ENCODE data around the gene LIMK2. TPM values are rescaled to one million over a fixed set of nuclear protein-coding genes. Genes with fewer than 3 reads are reported as not detected.

LIMK2 gene
- polyA plus RNA-seq, 5 donors = 43.0 to 58.9 (median 47.5) TPM

GRCh38 chr22:31271026-31271425, 58.9 kb downstream of the LIMK2 start:
- DNase-seq = no peak

GRCh38 chr22:31271485-31271884, 59.4 kb downstream of the LIMK2 start:
- DNase-seq = no peak

GRCh38 chr22:31272522-31273446, 60.7 kb downstream of the LIMK2 start:
- peak in 1 of 2 donors; percentile 43 for DNase-seq

GRCh38 chr22:31274017-31274416, 61.9 kb downstream of the LIMK2 start:
- DNase-seq = no peak

GRCh38 chr22:31275018-31275417, 62.9 kb downstream of the LIMK2 start:
- DNase-seq = no peak

- DNase-seq = no peak
Measured at GRCh38 chr22:31275576-31275975, 63.5 kb downstream of the LIMK2 start.

GRCh38 chr22:31276426-31277167, 64.5 kb downstream of the LIMK2 start:
- DNase-seq = no peak

- DNase-seq = no peak
Measured at GRCh38 chr22:31277741-31278140, 65.6 kb downstream of the LIMK2 start.

GRCh38 chr22:31278151-31278621, 66.1 kb downstream of the LIMK2 start:
- no peak for DNase-seq

- no peak for DNase-seq
Measured at GRCh38 chr22:31278626-31279326, 66.7 kb downstream of the LIMK2 start.

GRCh38 chr22:31279327-31279669, 67.2 kb downstream of the LIMK2 start:
- no peak for DNase-seq

- DNase-seq = no peak
Measured at GRCh38 chr22:31279821-31280505, 67.9 kb downstream of the LIMK2 start.

GRCh38 chr22:31281733-31282132, 69.6 kb downstream of the LIMK2 start:
- DNase-seq = no peak

- no peak for DNase-seq
Measured at GRCh38 chr22:31282748-31283468, 70.8 kb downstream of the LIMK2 start.

- DNase-seq = no peak
Measured at GRCh38 chr22:31284281-31285155, 72.4 kb downstream of the LIMK2 start.

- DNase-seq = no peak
Measured at GRCh38 chr22:31286360-31287255, 74.5 kb downstream of the LIMK2 start.

- DNase-seq = no peak
Measured at GRCh38 chr22:31287818-31288495, 75.9 kb downstream of the LIMK2 start.
